HCEC 1CT (cell line): Measurements from ENCODE around the gene CNPY1.

Experiments used
- DNase-seq: peaks from one replicate; pipeline ENCODE4 v3.0.0-alpha.2; 2017

The CNPY1 gene

GRCh38 chr7:155509725-155510551 is 36.4 kb downstream of the CNPY1 start:
- no peak for DNase-seq

- DNase-seq, result no peak
These were observed 37.0 kb downstream of the CNPY1 start for GRCh38 chr7:155509359-155509724.

GRCh38 chr7:155508376-155509358 is 37.7 kb downstream of the CNPY1 start:
- DNase-seq, result no peak

- no peak for DNase-seq
These were observed 38.8 kb downstream of the CNPY1 start for GRCh38 chr7:155507576-155507975.

- DNase-seq, result no peak
These were observed 39.5 kb downstream of the CNPY1 start for GRCh38 chr7:155506854-155507337.

GRCh38 chr7:155505422-155505793 is 41.0 kb downstream of the CNPY1 start:
- no peak for DNase-seq

- no peak for DNase-seq
These were observed 49.0 kb downstream of the CNPY1 start for GRCh38 chr7:155497149-155497901.

- DNase-seq, result no peak
These were observed 49.9 kb downstream of the CNPY1 start for GRCh38 chr7:155496267-155497005.

- no peak for DNase-seq
These were observed 50.7 kb downstream of the CNPY1 start for GRCh38 chr7:155495440-155496248.

GRCh38 chr7:155494551-155494950 is 51.8 kb downstream of the CNPY1 start:
- no peak for DNase-seq

- no peak for DNase-seq
These were observed 52.4 kb downstream of the CNPY1 start for GRCh38 chr7:155493744-155494538.

- DNase-seq, result no peak
These were observed 54.5 kb downstream of the CNPY1 start for GRCh38 chr7:155491812-155492211.

- DNase-seq, result no peak
These were observed 55.4 kb downstream of the CNPY1 start for GRCh38 chr7:155490697-155491628.

- no peak for DNase-seq
These were observed 56.3 kb downstream of the CNPY1 start for GRCh38 chr7:155489862-155490696.

- no peak for DNase-seq
These were observed 57.1 kb downstream of the CNPY1 start for GRCh38 chr7:155489158-155489840.

GRCh38 chr7:155488483-155489127 is 57.8 kb downstream of the CNPY1 start:
- DNase-seq, result no peak
